CD14-positive monocyte (primary cell): ENCODE results near the gene DHRS2. TPM values are rescaled to one million over a fixed set of nuclear protein-coding genes. Genes with fewer than 3 reads are reported as not detected.

Experiments used
- DNase-seq, 3 donors: peaks; one replicate each; pipeline ENCODE4 v3.0.0-alpha.2; 2011 to 2022
- H2AFZ ChIP-seq: 2 replicates; pipeline ENCODE4 v1.6.0; 2012; ENCODE audit warnings: mild to moderate bottlenecking, low read depth, low read length, inconsistent platforms; ENCODE audit not compliant: insufficient read depth, poor library complexity, severe bottlenecking
- H3K27ac ChIP-seq, 2 donors: 1 replicate in 1 of 2; 2 replicates in 1 of 2; pipeline ENCODE4 v1.5.1; 2012 to 2013; ENCODE audit warnings: low read length in 2 of 2, control low read depth in 1 of 2, inconsistent platforms in 1 of 2, low read depth in 1 of 2, mild to moderate bottlenecking in 1 of 2
- H3K27me3 ChIP-seq, 2 donors: one replicate each; pipeline versions ENCODE4 v1.6.0 to v1.6.1; 2011 to 2013; ENCODE audit warnings: low read length in 2 of 2; ENCODE audit not compliant: control insufficient read depth in 2 of 2, insufficient read depth in 2 of 2
- H3K36me3 ChIP-seq, 2 donors: replicated peaks in 1 of 2; 1 replicate in 1 of 2; 2 replicates in 1 of 2; pipeline versions ENCODE4 v1.5.1 to v1.6.1; 2012 to 2013; ENCODE audit warnings: low read length in 2 of 2, control low read depth in 1 of 2, inconsistent platforms in 1 of 2, mild to moderate bottlenecking in 1 of 2; ENCODE audit not compliant: insufficient read depth in 2 of 2, control insufficient read depth in 1 of 2
- H3K4me1 ChIP-seq, 2 donors: 1 replicate in 1 of 2; 2 replicates in 1 of 2; pipeline versions ENCODE4 v1.5.1 to v1.6.1; 2012 to 2013; ENCODE audit warnings: low read length in 2 of 2, control low read depth in 1 of 2, inconsistent platforms in 1 of 2, mild to moderate bottlenecking in 1 of 2, moderate library complexity in 1 of 2; ENCODE audit not compliant: insufficient read depth in 2 of 2, control insufficient read depth in 1 of 2
- H3K4me2 ChIP-seq: replicated peaks from 2 replicates; pipeline ENCODE3; 2012; ENCODE audit warnings: low read length, moderate library complexity, mild to moderate bottlenecking; ENCODE audit not compliant: poor library complexity, severe bottlenecking; ENCODE audit errors: extremely low read depth
- H3K4me3 ChIP-seq, 3 experiments: fragments of 200-600 bp in 1 of 3; sonication (generic) in 1 of 3; replicated peaks in 1 of 3; 1 replicate in 2 of 3; 2 replicates in 1 of 3; pipeline ENCODE4 v1.5.1; 2011 to 2013; ENCODE audit warnings: low read length in 3 of 3, mild to moderate bottlenecking in 3 of 3, control low read depth in 2 of 3, low read depth in 2 of 3, inconsistent platforms in 1 of 3, moderate library complexity in 1 of 3
- H3K79me2 ChIP-seq: 2 replicates; pipeline ENCODE4 v1.6.0; 2012; ENCODE audit warnings: mild to moderate bottlenecking, control low read depth, inconsistent platforms, low read length, moderate library complexity; ENCODE audit not compliant: insufficient read depth
- H3K9ac ChIP-seq: 2 replicates; pipeline ENCODE4 v1.6.0; 2017; ENCODE audit warnings: low read length, mild to moderate bottlenecking; ENCODE audit not compliant: insufficient read depth, poor library complexity, severe bottlenecking
- H3K9me3 ChIP-seq, 2 donors: replicated peaks in 1 of 2; 1 replicate in 1 of 2; 2 replicates in 1 of 2; pipeline versions ENCODE4 v1.5.1 to v1.6.1; 2012 to 2013; ENCODE audit warnings: low read length in 2 of 2, control low read depth in 1 of 2; ENCODE audit not compliant: control insufficient read depth in 1 of 2, insufficient read depth in 1 of 2
- H4K20me1 ChIP-seq: 2 replicates; pipeline ENCODE4 v1.6.0; 2012; ENCODE audit warnings: mild to moderate bottlenecking, low read length, control low read depth, moderate library complexity; ENCODE audit not compliant: insufficient read depth
- H3K27ac Mint-ChIP-seq, 7 donors: one replicate each; pipeline ENCODE4 v1.8.0; 2020; ENCODE audit warnings: mild to moderate bottlenecking in 7 of 7, mixed read lengths in 7 of 7, moderate library complexity in 6 of 7, inconsistent platforms in 2 of 7
- H3K27me3 Mint-ChIP-seq, 3 donors: one replicate each; pipeline ENCODE4 v1.8.0; 2021 to 2022; ENCODE audit warnings: low read depth in 3 of 3, mild to moderate bottlenecking in 3 of 3, mixed read lengths in 3 of 3, moderate library complexity in 3 of 3, inconsistent platforms in 1 of 3
- H3K36me3 Mint-ChIP-seq, 2 donors: one replicate each; pipeline ENCODE4 v1.8.0; 2020; ENCODE audit warnings: mixed read lengths in 2 of 2, inconsistent platforms in 1 of 2, mild to moderate bottlenecking in 1 of 2
- H3K4me1 Mint-ChIP-seq: one replicate; pipeline ENCODE4 v1.8.0; 2020; ENCODE audit warnings: mild to moderate bottlenecking, mixed read lengths
- H3K4me3 Mint-ChIP-seq, 2 donors: one replicate each; pipeline ENCODE4 v1.8.0; 2020; ENCODE audit warnings: mild to moderate bottlenecking in 2 of 2, mixed read lengths in 2 of 2, moderate library complexity in 1 of 2
- H3K9me3 Mint-ChIP-seq, 7 donors: one replicate each; pipeline ENCODE4 v1.8.0; 2020 to 2022; ENCODE audit warnings: mixed read lengths in 7 of 7, mild to moderate bottlenecking in 6 of 7, moderate library complexity in 6 of 7, inconsistent platforms in 2 of 7
- CTCF ChIP-seq: fragments of 200-600 bp; IDR thresholded peaks from one replicate; pipeline ENCODE4 v1.8.0; 2022; ENCODE audit warnings: antibody characterized with exemption, mild to moderate bottlenecking
- WGBS: methylation state at CpG from one replicate; pipeline ENCODE4 v1.1.5; 2013; ENCODE audit warnings: missing lambda C conversion rate; ENCODE audit not compliant: insufficient coverage; 5-methylcytosine and 5-hydroxymethylcytosine counted together
- intact Hi-C, 2 donors: fragments of 100-400 bp; cut with micrococcal nuclease; formaldehyde crosslinking; loops; one replicate each; pipeline versions ENCODE4 v1.15.0 to v1.15.1; 2023
- polyA plus RNA-seq, 3 donors: library from polyadenylated mRNA; depleted of rRNA in 1 of 3; unstranded in 2 of 3; stranded (reverse) in 1 of 3; fragments of 300-500 nt in 2 of 3; fragments of >200 nt in 1 of 3; fragmentation: Illumina TruSeq in 2 of 3; gene quantifications; 1 replicate in 2 of 3; 2 replicates in 1 of 3; pipeline ENCODE4 v1.2.3, GENCODE V29; 2012 to 2021

The DHRS2 gene
- polyA plus RNA-seq, 3 donors, result not detected

- Histone ChIP-seq H3K79me2 (no peaks in the 10 kb centered on the region), H3K27me3 (no peaks in the 10 kb centered on the region), H3K36me3 (no peaks in the 10 kb centered on the region), H4K20me1 (no peaks in the 10 kb centered on the region), H3K27ac (no peak overlapping the region), H3K9me3 (no peaks in the 10 kb centered on the region), H2AFZ (no peak overlapping the region), H3K4me1 (no peaks in the 10 kb centered on the region), H3K4me3 (no peak overlapping the region), H3K4me2 (no peak overlapping the region), H3K9ac (no peak overlapping the region)
- intact Hi-C loops, result no loop called here
- H3K4me1 Mint-ChIP-seq, result no peaks in the 10 kb centered on the region
- no peak for TF ChIP-seq CTCF
- no peak overlapping the region for H3K27ac Mint-ChIP-seq
- H3K9me3 Mint-ChIP-seq, result peaks cover 0 to 9% (median 2%) of the 10 kb centered on the region in 7 donors
- no peaks in the 10 kb centered on the region for H3K36me3 Mint-ChIP-seq
- peaks cover 0 to 3% (median 1%) of the 10 kb centered on the region in 3 donors for H3K27me3 Mint-ChIP-seq
- 100% methylated on average over 2 of the region's 3 CpGs for whole genome bisulfite sequencing
- no peak for DNase-seq
- H3K4me3 Mint-ChIP-seq, result no peak overlapping the region
Measured at GRCh38 chr14:23650506-23650905, 14.3 kb downstream of the DHRS2 start.

- Histone ChIP-seq H3K9me3 (no peaks in the 10 kb centered on the region), H3K27me3 (no peaks in the 10 kb centered on the region), H3K36me3 (no peaks in the 10 kb centered on the region), H3K27ac (no peak overlapping the region), H2AFZ (no peak overlapping the region), H3K79me2 (no peaks in the 10 kb centered on the region), H3K4me1 (no peaks in the 10 kb centered on the region), H3K9ac (no peak overlapping the region), H3K4me2 (no peak overlapping the region), H3K4me3 (no peak overlapping the region), H4K20me1 (no peaks in the 10 kb centered on the region)
- no peak for DNase-seq
- no peak overlapping the region for H3K4me3 Mint-ChIP-seq
- no peak overlapping the region for H3K27ac Mint-ChIP-seq
- peaks cover 0 to 3% (median 1%) of the 10 kb centered on the region in 3 donors for H3K27me3 Mint-ChIP-seq
- no peak for TF ChIP-seq CTCF
- intact Hi-C loops, result no loop called here
- no peaks in the 10 kb centered on the region for H3K36me3 Mint-ChIP-seq
- H3K9me3 Mint-ChIP-seq, result peaks cover 0 to 16% (median 2%) of the 10 kb centered on the region in 7 donors
- no peaks in the 10 kb centered on the region for H3K4me1 Mint-ChIP-seq
- WGBS, result 80% methylated on average over 1 of the region's 1 CpG
Measured at GRCh38 chr14:23653051-23653450, 16.9 kb downstream of the DHRS2 start.
